Measurements from ENCODE around the gene NXNL1.

DNA sequence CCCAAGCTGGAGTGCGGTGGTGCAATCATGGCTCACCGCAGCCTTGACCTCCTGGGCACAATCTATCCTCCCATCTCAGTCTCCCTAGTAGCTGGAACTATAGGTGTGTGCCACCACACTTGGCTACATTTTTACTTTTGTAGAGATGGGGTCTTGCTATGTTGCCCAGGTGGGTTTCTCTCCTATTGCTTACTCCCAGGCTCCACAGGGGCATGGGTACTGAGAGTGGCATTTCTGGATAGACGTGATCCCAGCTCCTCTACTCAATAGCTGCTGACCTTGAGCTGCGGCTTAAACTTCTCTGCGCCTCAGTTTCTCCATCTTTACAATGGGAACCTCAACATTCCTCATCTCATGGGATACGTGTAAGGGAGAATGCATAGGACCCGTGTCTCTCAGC, 29.3 kb downstream of the NXNL1 start:
- TF ChIP-seq POLR2A (IDR thresholded peaks at IDR 0.05; ENCODE audit: low read length) (no peak), GATA1 (IDR thresholded peaks at IDR 0.05; ENCODE audit: low read depth, low read length) (no peak)

Data from erythroblast (primary cell).